Activated B cell treated with CpG ODN at 0.5 μM for 24 hours (primary cell): ENCODE results near the gene EIF2B4. TPM values are rescaled to one million over a fixed set of nuclear protein-coding genes. Genes with fewer than 3 reads are reported as not detected.

Experiments
- ATAC-seq: fragments of 200-7000 bp; cut with Tn5 transposase; one replicate; pipeline ENCODE4 v1.10.0; 2021; ENCODE audit warnings: low read depth, mild to moderate bottlenecking, moderate library complexity
- CTCF ChIA-PET: fragments of 350-600 bp; sonication (Branson Sonifier 250); formaldehyde crosslinking; loops from one replicate; lab custom pipeline; 2021; ENCODE audit warnings: antibody characterized with exemption; lab: Charles Lee
- POLR2A ChIA-PET: fragments of 350-600 bp; sonication (Branson Sonifier 250); formaldehyde crosslinking; loops from one replicate; lab custom pipeline; 2021; ENCODE audit warnings: antibody characterized with exemption; lab: Charles Lee
- DNase-seq: peaks from one replicate; pipeline ENCODE4 v3.0.0; 2022
- H3K27ac Mint-ChIP-seq: one replicate; pipeline ENCODE4 v1.8.0; 2020; ENCODE audit warnings: mixed read lengths
- H3K27me3 Mint-ChIP-seq: one replicate; pipeline ENCODE4 v1.8.0; 2021; ENCODE audit warnings: mixed read lengths
- H3K36me3 Mint-ChIP-seq: one replicate; pipeline ENCODE4 v1.8.0; 2021; ENCODE audit warnings: low read depth, mixed read lengths
- H3K4me1 Mint-ChIP-seq: one replicate; pipeline ENCODE4 v1.8.0; 2021; ENCODE audit warnings: mixed read lengths
- H3K4me3 Mint-ChIP-seq: one replicate; pipeline ENCODE4 v1.8.0; 2020; ENCODE audit warnings: mild to moderate bottlenecking, mixed read lengths
- H3K9me3 Mint-ChIP-seq: one replicate; pipeline ENCODE4 v1.8.0; 2020; ENCODE audit warnings: mixed read lengths
- intact Hi-C: fragments of 100-400 bp; cut with micrococcal nuclease; formaldehyde crosslinking; loops from one replicate; pipeline ENCODE4 v1.15.1; 2024
- total RNA-seq: library from RNA; stranded (reverse); gene quantifications from 2 replicates; pipeline ENCODE4 v1.2.3, GENCODE V29; 2022
- TF ChIP-seq, protein P1 (sequence below): fragments of 200-600 bp; IDR thresholded peaks from one replicate; pipeline ENCODE4 v1.8.0; 2022; ENCODE audit warnings: antibody characterized with exemption, mild to moderate bottlenecking

Gene EIF2B4
- total RNA-seq, 1 donor from 2014 or later = 49.9 TPM

GRCh38 chr2:27408601-27409320 is 38.6 kb upstream of the EIF2B4 start:
- Mint-ChIP-seq H3K4me1 (peaks cover 33% of the 10 kb centered on the region), H3K36me3 (peaks cover 23% of the 10 kb centered on the region), H3K27ac (peak overlapping the region; percentile 77), H3K4me3 (peak overlapping the region; percentile 87), H3K27me3 (no peaks in the 10 kb centered on the region), H3K9me3 (no peaks in the 10 kb centered on the region)
- DNase-seq = no peak
- ATAC-seq = peak; percentile 10
- ChIA-PET POLR2A (interaction anchor here (0.6 to 4.2 kb wide), 15 partner anchors 8 to 358 kb away, joined by 3 to 58 read pairs (median 7); partner anchors contain the start of genes AGBL5, CCDC121, EIF2B4 and GPN1), CTCF (no interaction called here)
- TF ChIP-seq, protein P1, sequence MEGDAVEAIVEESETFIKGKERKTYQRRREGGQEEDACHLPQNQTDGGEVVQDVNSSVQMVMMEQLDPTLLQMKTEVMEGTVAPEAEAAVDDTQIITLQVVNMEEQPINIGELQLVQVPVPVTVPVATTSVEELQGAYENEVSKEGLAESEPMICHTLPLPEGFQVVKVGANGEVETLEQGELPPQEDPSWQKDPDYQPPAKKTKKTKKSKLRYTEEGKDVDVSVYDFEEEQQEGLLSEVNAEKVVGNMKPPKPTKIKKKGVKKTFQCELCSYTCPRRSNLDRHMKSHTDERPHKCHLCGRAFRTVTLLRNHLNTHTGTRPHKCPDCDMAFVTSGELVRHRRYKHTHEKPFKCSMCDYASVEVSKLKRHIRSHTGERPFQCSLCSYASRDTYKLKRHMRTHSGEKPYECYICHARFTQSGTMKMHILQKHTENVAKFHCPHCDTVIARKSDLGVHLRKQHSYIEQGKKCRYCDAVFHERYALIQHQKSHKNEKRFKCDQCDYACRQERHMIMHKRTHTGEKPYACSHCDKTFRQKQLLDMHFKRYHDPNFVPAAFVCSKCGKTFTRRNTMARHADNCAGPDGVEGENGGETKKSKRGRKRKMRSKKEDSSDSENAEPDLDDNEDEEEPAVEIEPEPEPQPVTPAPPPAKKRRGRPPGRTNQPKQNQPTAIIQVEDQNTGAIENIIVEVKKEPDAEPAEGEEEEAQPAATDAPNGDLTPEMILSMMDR = no peak
- intact Hi-C loops = loop anchor here (1.0 to 10.0 kb wide), 9 partner anchors 20 to 255 kb away; partner anchors contain the start of genes CCDC121, EIF2B4, GPN1 and GTF3C2

DNA sequence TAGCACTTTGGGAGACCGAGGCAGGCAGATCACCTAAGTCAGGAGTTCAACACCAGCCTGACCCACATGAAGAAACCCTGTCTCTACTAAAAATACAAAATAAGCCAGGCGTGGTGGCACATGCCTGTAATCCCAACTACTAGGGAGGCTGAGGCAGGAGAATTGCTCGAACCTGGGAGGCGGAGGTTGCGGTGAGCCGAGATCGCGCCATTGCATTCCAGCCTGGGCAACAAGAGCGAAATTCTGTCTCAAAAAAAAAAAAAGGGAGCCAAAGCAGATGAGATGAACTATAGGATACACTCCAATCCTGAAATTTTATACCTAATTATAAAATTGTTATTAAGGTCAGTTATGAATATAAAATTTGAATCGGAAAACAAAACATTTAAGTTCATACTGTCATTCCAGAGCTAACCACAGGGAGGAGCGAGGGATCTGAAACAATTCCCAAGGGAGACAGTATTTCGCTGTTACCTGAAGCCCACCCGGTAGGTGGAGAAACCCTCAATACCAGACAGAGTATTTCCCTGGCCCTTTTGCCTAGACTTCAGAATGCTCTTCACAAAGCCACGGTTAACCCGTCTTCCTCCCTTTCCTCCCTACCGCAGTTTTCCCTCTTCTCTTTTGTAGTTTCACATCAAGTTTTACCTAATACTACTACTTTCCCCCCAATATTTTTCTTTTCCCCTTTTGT is 37.8 kb upstream of the EIF2B4 start:
- H3K9me3 Mint-ChIP-seq = no peaks in the 10 kb centered on the region
- intact Hi-C loops = loop anchor here (10.0 kb wide), 1 partner anchor 217 kb away; the partner anchor contains the start of genes CCDC121 and GPN1
- ATAC-seq (no peak), DNase-seq (no peak)
- peaks cover 33% of the 10 kb centered on the region for H3K4me1 Mint-ChIP-seq
- POLR2A ChIA-PET = interaction anchor here (0.6 to 4.2 kb wide), 7 partner anchors 21 to 356 kb away, joined by 4 to 58 read pairs (median 10); partner anchors contain the start of genes AGBL5, EIF2B4, NRBP1 and SLC4A1AP
- no peaks in the 10 kb centered on the region for H3K27me3 Mint-ChIP-seq
- H3K4me3 Mint-ChIP-seq = peak overlapping the region; percentile 87
- peaks cover 23% of the 10 kb centered on the region for H3K36me3 Mint-ChIP-seq
- CTCF ChIA-PET = no interaction called here
- H3K27ac Mint-ChIP-seq = peak overlapping the region; percentile 59
- TF ChIP-seq, protein P1 = no peak

DNA sequence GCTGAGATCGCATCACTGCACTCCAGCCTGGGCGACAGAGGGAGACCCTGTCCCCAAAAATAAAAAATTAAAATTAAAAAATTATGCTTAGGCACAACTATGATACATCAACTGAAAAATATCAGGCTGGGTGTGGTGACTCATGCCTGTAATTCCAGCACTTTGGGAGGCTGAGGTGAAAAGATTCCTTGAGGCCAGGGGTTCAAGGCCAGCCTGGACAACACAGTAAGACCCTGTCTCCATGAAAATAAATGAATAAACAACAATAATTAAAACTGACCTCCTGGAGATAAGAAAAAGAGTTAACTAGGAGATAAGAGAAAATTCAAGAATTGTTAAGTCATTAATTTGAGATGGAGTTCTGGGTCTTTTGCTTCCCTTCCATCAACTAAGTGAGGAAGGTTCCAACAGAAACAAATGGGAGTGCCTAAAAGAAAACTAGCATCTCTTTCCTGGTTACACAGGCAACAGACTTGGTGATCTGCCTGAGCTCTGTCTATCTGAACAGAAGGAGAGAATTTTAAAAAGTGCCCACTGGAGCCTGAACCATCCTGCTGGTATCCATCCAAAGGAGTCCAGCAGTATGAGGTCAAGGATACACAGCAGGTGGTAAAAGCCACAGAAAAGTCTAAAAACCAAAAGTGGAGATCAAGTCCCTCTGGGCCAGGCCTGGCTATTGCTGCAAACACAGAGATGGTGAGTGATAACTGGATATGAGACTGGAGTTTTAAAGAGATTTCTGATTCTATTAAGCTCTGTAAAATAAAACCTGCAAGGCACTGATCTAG is 30.4 kb upstream of the EIF2B4 start:
- H3K4me1 Mint-ChIP-seq = peaks cover 20% of the 10 kb centered on the region
- peaks cover 22% of the 10 kb centered on the region for H3K36me3 Mint-ChIP-seq
- ChIA-PET POLR2A (interaction anchor here (0.7 kb wide), 1 partner anchor 9 kb away, joined by 3 read pairs; the partner anchor contains the start of gene PPM1G), CTCF (no interaction called here)
- DNase-seq (no peak), ATAC-seq (no peak)
- TF ChIP-seq, protein P1 = no peak
- no peak overlapping the region for H3K27ac Mint-ChIP-seq
- no peaks in the 10 kb centered on the region for H3K27me3 Mint-ChIP-seq
- intact Hi-C loops = loop anchor here (10.0 kb wide), 1 partner anchor 224 kb away; the partner anchor contains the start of genes CCDC121 and GPN1
- H3K4me3 Mint-ChIP-seq = no peak overlapping the region
- peaks cover 2% of the 10 kb centered on the region for H3K9me3 Mint-ChIP-seq

DNA sequence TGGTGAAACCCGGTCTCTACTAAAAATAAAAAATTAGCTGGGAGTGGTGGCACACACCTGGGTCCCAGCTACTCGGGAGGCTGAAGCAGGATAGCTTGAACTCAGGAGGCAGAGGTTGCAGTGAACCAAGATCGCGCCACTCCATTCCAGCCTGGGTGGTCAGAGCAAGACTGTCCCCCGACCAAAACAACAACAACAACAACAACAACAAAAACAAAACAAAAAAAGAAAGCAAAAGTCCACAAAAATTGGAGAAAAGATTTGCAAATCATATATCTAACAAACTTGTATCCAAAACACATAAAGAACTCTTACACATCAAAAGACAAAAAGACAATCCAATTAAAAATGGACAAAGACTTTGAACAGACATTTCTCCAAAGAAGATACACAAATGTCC is 28.8 kb upstream of the EIF2B4 start:
- no peak for ATAC-seq
- peaks cover 2% of the 10 kb centered on the region for H3K9me3 Mint-ChIP-seq
- H3K36me3 Mint-ChIP-seq = peaks cover 15% of the 10 kb centered on the region
- no peak overlapping the region for H3K4me3 Mint-ChIP-seq
- intact Hi-C loops = no loop called here
- ChIA-PET CTCF (no interaction called here), POLR2A (no interaction called here)
- no peak overlapping the region for H3K27ac Mint-ChIP-seq
- peaks cover 19% of the 10 kb centered on the region for H3K4me1 Mint-ChIP-seq
- DNase-seq = no peak
- no peaks in the 10 kb centered on the region for H3K27me3 Mint-ChIP-seq
- TF ChIP-seq, protein P1 = no peak
